Tracheal epithelial cell (primary cell): ENCODE measurements around the gene NPTN. TPM values are rescaled to one million over a fixed set of nuclear protein-coding genes. Genes with fewer than 3 reads are reported as not detected.

Source experiments
- total RNA-seq: library from RNA; depleted of rRNA; stranded (reverse); fragments of >200 nt; gene quantifications from 2 replicates; pipeline ENCODE4 v1.2.1, GENCODE V29; 2014

Gene NPTN
- 106 and 109 TPM in 2 replicates for total RNA-seq

DNA sequence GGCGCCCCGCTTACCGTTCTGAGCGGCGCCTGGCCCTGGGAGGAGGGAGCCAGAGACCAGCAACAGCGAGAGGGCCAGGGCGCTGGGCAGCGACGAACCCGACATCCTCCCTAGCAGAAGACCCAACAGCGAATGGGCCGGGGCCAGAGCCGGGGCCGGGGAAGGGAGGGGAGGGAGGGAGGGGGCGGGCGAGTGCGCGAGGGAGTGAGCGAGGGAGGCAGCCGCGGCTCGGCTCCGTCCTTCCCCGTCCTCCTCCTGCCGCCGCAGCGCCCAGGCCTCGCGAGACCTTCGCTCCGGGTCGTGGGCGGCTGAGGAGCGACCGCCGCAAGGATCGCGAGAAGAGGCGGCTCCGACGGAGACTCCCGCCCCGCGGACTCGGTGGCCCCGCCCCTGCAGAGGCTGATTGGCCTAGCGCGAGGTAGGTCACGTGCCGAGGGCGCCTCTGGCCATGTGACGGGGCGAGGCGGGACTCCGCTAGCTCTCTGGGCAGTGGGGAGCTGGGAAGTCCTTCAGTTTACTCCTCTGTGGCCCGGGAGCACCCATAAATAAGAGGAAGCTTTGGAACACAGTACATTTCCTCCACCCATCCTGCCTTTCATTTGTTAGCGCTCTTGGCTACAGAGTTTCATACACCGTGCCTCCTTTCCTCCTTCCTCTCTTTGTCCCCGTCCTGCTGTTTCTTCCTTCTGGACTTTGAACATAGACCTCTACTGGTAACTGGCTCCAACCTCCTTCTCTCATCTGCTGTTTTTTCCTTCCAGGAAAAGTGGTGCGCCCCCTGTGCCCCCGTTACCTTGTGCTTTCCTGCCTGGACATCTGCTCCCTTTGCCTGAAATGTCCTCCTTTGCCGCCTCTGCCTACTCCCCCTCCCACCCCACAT is at the start of gene NPTN:
TSS of gene NPTN (minus strand) at position 279 of the 880 bp plus-strand sequence. CDS start at position 105, 174 bp downstream.

Other genes with a start within 250 kb of the NPTN start
- not detected in 2 replicates for gene REC114, start 190.2 kb downstream of the NPTN start, total RNA-seq
- 31.5 and 76.1 TPM in 2 replicates for gene CD276, start 51.0 kb upstream of the NPTN start, total RNA-seq
- not detected in 2 replicates for gene INSYN1, start 120.0 kb upstream of the NPTN start, total RNA-seq
- gene TBC1D21, start 240.2 kb upstream of the NPTN start, total RNA-seq, result not detected in 2 replicates